GM23338 (cell line): Measurements from ENCODE around the gene NDOR1. TPM values are rescaled to one million over a fixed set of nuclear protein-coding genes. Genes with fewer than 3 reads are reported as not detected.

Experiments
- ATAC-seq: fragments of 200-7000 bp; cut with Tn5 transposase; 3 replicates; pipeline ENCODE4 v1.9.1; 2020
- DNase-seq: peaks from one replicate; pipeline ENCODE4 v3.0.0-alpha.2; 2015; ENCODE audit warnings: low spot score
- H2AFZ ChIP-seq: fragments of 200-600 bp; sonication (generic); 2 replicates; pipeline ENCODE4 v1.8.0; 2016; ENCODE audit warnings: antibody characterized with exemption, mild to moderate bottlenecking, moderate library complexity
- H3F3A ChIP-seq: fragments of 200-600 bp; sonication (generic); replicated peaks from 2 replicates; pipeline ENCODE4 v1.8.0; 2017; ENCODE audit warnings: antibody characterized with exemption, mixed run types, low read depth
- H3K27ac ChIP-seq: fragments of 200-600 bp; sonication (generic); 2 replicates; pipeline ENCODE4 v1.6.1; 2016; ENCODE audit warnings: low read depth
- H3K27me3 ChIP-seq: fragments of 200-600 bp; sonication (generic); 2 replicates; pipeline ENCODE4 v1.8.0; 2016; ENCODE audit warnings: mild to moderate bottlenecking, mixed run types, moderate library complexity; ENCODE audit not compliant: insufficient read depth
- H3K36me3 ChIP-seq: fragments of 200-600 bp; sonication (generic); 2 replicates; pipeline ENCODE4 v1.8.0; 2016; ENCODE audit warnings: mild to moderate bottlenecking; ENCODE audit not compliant: insufficient read depth
- H3K4me1 ChIP-seq: fragments of 200-600 bp; sonication (generic); 2 replicates; pipeline ENCODE4 v1.8.0; 2016; ENCODE audit warnings: mild to moderate bottlenecking, moderate library complexity; ENCODE audit not compliant: insufficient read depth
- H3K4me2 ChIP-seq: fragments of 200-600 bp; sonication (generic); 2 replicates; pipeline ENCODE4 v1.7.1; 2017; ENCODE audit warnings: mixed run types
- H3K4me3 ChIP-seq: fragments of 200-600 bp; sonication (generic); 2 replicates; pipeline ENCODE4 v1.6.1; 2016; ENCODE audit warnings: mixed run types
- H3K79me2 ChIP-seq: fragments of 200-600 bp; sonication (generic); replicated peaks from 2 replicates; pipeline ENCODE4 v1.8.0; 2017; ENCODE audit warnings: mild to moderate bottlenecking; ENCODE audit not compliant: insufficient read depth
- H3K9me2 ChIP-seq: fragments of 200-600 bp; sonication (generic); 2 replicates; pipeline ENCODE4 v1.8.0; 2017; ENCODE audit not compliant: insufficient read depth
- H4K20me1 ChIP-seq: fragments of 200-600 bp; sonication (generic); replicated peaks from 2 replicates; pipeline ENCODE4 v1.8.0; 2017; ENCODE audit warnings: mild to moderate bottlenecking; ENCODE audit not compliant: insufficient read depth
- H3K27ac Mint-ChIP-seq: 2 replicates; pipeline ENCODE4 v1.8.0; 2020; ENCODE audit warnings: inconsistent platforms, mild to moderate bottlenecking, moderate library complexity, mixed read lengths
- H3K27me3 Mint-ChIP-seq: 3 replicates; pipeline ENCODE4 v1.8.0; 2022; ENCODE audit warnings: low read depth, mild to moderate bottlenecking, moderate library complexity, mixed read lengths, inconsistent platforms; ENCODE audit not compliant: insufficient read depth, poor library complexity
- H3K36me3 Mint-ChIP-seq: 3 replicates; pipeline ENCODE4 v1.8.0; 2021; ENCODE audit warnings: low read depth, mild to moderate bottlenecking, inconsistent platforms, moderate library complexity, mixed read lengths
- H3K4me1 Mint-ChIP-seq: 3 replicates; pipeline ENCODE4 v1.8.0; 2020; ENCODE audit warnings: mild to moderate bottlenecking, inconsistent platforms, mixed read lengths
- H3K4me3 Mint-ChIP-seq: 3 replicates; pipeline ENCODE4 v1.8.0; 2021; ENCODE audit warnings: moderate library complexity, mild to moderate bottlenecking, inconsistent platforms, mixed read lengths
- H3K9me3 Mint-ChIP-seq: 3 replicates; pipeline ENCODE4 v1.8.0; 2020; ENCODE audit warnings: moderate library complexity, mild to moderate bottlenecking, inconsistent platforms, mixed read lengths
- CREB1 ChIP-seq: fragments of 250-450 bp; sonication (Bioruptor Pico); IDR thresholded peaks from 2 replicates; pipeline ENCODE4 v1.5.0; 2020; ENCODE audit warnings: low read depth, mild to moderate bottlenecking, moderate library complexity
- CTCF ChIP-seq, 2 experiments: fragments of 200-600 bp in 1 of 2; sonication (generic) in 1 of 2; conservative IDR thresholded peaks; 2 replicates each; pipeline versions ENCODE4 v1.5.1 to v1.6.1; 2016 to 2017; ENCODE audit warnings: antibody characterized with exemption in 2 of 2, low read depth in 2 of 2, mild to moderate bottlenecking in 2 of 2, moderate library complexity in 1 of 2
- ETS1 ChIP-seq: IDR thresholded peaks from 2 replicates; pipeline ENCODE4 v1.6.1; 2016; ENCODE audit warnings: antibody characterized with exemption
- EZH2 ChIP-seq: fragments of 200-600 bp; sonication (generic); IDR thresholded peaks from one replicate; pipeline ENCODE4 v1.8.0; 2017; ENCODE audit warnings: antibody characterized with exemption, mild to moderate bottlenecking, low read depth; ENCODE audit not compliant: unreplicated experiment
- EZH2phosphoT487 ChIP-seq: fragments of 200-600 bp; sonication (generic); IDR thresholded peaks from one replicate; pipeline ENCODE4 v1.8.1; 2018; ENCODE audit warnings: antibody characterized with exemption; ENCODE audit not compliant: unreplicated experiment
- JUNB ChIP-seq: IDR thresholded peaks from one replicate; pipeline ENCODE4 v1.6.1; 2016; ENCODE audit warnings: antibody characterized with exemption; ENCODE audit not compliant: unreplicated experiment
- NANOG ChIP-seq: IDR thresholded peaks from 2 replicates; pipeline ENCODE4 v1.6.1; 2016; ENCODE audit warnings: antibody characterized with exemption, borderline replicate concordance
- POLR2AphosphoS5 ChIP-seq: IDR thresholded peaks from 2 replicates; pipeline ENCODE4 v1.6.1; 2016; ENCODE audit warnings: antibody characterized with exemption, low read depth
- REST ChIP-seq: IDR thresholded peaks from one replicate; pipeline ENCODE4 v1.6.1; 2018; ENCODE audit warnings: antibody characterized with exemption; ENCODE audit not compliant: unreplicated experiment
- STAT1 ChIP-seq: IDR thresholded peaks from one replicate; pipeline ENCODE4 v1.6.1; 2016; ENCODE audit warnings: antibody characterized with exemption; ENCODE audit not compliant: unreplicated experiment
- ZNF114 ChIP-seq: fragments of 250-450 bp; sonication (Bioruptor Pico); IDR thresholded peaks from 2 replicates; pipeline ENCODE4 v1.5.0; 2020; ENCODE audit warnings: mild to moderate bottlenecking, moderate library complexity
- ZNF331 ChIP-seq: fragments of 250-450 bp; sonication (Bioruptor Pico); IDR thresholded peaks from 2 replicates; pipeline ENCODE4 v1.5.0; 2020; ENCODE audit warnings: low read depth, mild to moderate bottlenecking, moderate library complexity
- polyA plus RNA-seq: library from polyadenylated mRNA; unstranded; fragments of >200 nt; fragmentation: Nextera tagmentation; extraction: Ambion mirVana; gene quantifications from 2 replicates; pipeline ENCODE4 v1.2.1, GENCODE V29; 2016
- total RNA-seq: library from RNA; depleted of rRNA; stranded (reverse); fragments of >200 nt; shearing (Covaris generic); gene quantifications from 2 replicates; pipeline ENCODE4 v1.2.3, GENCODE V29; 2014
- TF ChIP-seq, protein P1 (sequence below): fragments of 250-450 bp; sonication (Bioruptor Pico); IDR thresholded peaks from 2 replicates; pipeline ENCODE4 v1.5.0; 2020; ENCODE audit warnings: mild to moderate bottlenecking, moderate library complexity

The NDOR1 gene
- total and polyA plus RNA-seq, 2 experiments from 2014 or later = 19.4 to 38.1 TPM

DNA sequence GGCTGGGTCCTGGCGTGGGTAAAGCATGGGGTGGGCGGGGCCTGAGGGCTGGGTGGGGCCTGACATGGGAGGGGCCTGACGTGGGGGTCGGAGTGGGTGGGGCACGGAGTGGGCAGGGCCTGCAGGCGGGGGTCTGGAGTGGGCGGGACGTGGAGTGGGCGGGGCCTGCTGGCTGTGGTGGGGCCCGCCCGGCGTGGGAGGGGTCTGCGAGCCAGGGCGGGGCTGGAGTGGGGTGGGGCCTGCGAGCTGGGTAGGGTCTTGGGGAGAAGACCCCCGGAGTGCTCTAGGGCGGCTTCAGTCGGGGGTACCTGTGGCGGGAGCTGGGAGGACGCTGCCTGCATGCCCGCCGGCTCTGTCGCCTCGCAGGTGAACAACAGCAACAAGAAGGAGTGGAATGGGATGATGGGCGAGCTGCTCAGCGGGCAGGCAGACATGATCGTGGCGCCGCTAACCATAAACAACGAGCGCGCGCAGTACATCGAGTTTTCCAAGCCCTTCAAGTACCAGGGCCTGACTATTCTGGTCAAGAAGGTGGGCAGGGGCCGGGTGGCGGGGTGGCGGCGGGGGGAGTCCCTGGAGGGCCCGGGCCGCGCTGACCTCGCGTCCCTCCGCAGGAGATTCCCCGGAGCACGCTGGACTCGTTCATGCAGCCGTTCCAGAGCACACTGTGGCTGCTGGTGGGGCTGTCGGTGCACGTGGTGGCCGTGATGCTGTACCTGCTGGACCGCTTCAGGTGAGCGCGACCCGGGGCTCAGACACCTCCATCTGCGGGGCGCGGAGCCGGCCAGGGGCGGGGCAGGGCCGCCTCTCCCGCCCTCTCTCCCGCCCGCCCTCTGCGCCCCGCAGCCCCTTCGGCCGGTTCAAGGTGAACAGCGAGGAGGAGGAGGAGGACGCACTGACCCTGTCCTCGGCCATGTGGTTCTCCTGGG, 43.7 kb upstream of the NDOR1 start:
- Histone ChIP-seq H3K4me2 (peak overlapping the region; percentile 82), H3K27me3 (peaks cover 83% of the 10 kb centered on the region), H3K36me3 (no peaks in the 10 kb centered on the region), H3K4me1 (peaks cover 2% of the 10 kb centered on the region; the same call in 1 of the 2 replicates), H2AFZ (peak overlapping the region; percentile 56; the same call in 1 of the 2 replicates), H3K79me2 (no peaks in the 10 kb centered on the region), H4K20me1 (no peaks in the 10 kb centered on the region), H3K4me3 (peak overlapping the region; percentile 62), H3K9me2 (no peaks in the 10 kb centered on the region), H3F3A (peaks cover 4% of the 10 kb centered on the region; the same call in 1 of the 2 replicates), H3K27ac (no peak overlapping the region)
- Mint-ChIP-seq H3K36me3 (no peaks in the 10 kb centered on the region), H3K27ac (no peak overlapping the region), H3K4me3 (peak overlapping the region; percentile 69), H3K9me3 (no peaks in the 10 kb centered on the region), H3K27me3 (peaks cover 88% of the 10 kb centered on the region), H3K4me1 (no peaks in the 10 kb centered on the region; the same call in 2 of the 3 replicates)
- TF ChIP-seq, protein P1, sequence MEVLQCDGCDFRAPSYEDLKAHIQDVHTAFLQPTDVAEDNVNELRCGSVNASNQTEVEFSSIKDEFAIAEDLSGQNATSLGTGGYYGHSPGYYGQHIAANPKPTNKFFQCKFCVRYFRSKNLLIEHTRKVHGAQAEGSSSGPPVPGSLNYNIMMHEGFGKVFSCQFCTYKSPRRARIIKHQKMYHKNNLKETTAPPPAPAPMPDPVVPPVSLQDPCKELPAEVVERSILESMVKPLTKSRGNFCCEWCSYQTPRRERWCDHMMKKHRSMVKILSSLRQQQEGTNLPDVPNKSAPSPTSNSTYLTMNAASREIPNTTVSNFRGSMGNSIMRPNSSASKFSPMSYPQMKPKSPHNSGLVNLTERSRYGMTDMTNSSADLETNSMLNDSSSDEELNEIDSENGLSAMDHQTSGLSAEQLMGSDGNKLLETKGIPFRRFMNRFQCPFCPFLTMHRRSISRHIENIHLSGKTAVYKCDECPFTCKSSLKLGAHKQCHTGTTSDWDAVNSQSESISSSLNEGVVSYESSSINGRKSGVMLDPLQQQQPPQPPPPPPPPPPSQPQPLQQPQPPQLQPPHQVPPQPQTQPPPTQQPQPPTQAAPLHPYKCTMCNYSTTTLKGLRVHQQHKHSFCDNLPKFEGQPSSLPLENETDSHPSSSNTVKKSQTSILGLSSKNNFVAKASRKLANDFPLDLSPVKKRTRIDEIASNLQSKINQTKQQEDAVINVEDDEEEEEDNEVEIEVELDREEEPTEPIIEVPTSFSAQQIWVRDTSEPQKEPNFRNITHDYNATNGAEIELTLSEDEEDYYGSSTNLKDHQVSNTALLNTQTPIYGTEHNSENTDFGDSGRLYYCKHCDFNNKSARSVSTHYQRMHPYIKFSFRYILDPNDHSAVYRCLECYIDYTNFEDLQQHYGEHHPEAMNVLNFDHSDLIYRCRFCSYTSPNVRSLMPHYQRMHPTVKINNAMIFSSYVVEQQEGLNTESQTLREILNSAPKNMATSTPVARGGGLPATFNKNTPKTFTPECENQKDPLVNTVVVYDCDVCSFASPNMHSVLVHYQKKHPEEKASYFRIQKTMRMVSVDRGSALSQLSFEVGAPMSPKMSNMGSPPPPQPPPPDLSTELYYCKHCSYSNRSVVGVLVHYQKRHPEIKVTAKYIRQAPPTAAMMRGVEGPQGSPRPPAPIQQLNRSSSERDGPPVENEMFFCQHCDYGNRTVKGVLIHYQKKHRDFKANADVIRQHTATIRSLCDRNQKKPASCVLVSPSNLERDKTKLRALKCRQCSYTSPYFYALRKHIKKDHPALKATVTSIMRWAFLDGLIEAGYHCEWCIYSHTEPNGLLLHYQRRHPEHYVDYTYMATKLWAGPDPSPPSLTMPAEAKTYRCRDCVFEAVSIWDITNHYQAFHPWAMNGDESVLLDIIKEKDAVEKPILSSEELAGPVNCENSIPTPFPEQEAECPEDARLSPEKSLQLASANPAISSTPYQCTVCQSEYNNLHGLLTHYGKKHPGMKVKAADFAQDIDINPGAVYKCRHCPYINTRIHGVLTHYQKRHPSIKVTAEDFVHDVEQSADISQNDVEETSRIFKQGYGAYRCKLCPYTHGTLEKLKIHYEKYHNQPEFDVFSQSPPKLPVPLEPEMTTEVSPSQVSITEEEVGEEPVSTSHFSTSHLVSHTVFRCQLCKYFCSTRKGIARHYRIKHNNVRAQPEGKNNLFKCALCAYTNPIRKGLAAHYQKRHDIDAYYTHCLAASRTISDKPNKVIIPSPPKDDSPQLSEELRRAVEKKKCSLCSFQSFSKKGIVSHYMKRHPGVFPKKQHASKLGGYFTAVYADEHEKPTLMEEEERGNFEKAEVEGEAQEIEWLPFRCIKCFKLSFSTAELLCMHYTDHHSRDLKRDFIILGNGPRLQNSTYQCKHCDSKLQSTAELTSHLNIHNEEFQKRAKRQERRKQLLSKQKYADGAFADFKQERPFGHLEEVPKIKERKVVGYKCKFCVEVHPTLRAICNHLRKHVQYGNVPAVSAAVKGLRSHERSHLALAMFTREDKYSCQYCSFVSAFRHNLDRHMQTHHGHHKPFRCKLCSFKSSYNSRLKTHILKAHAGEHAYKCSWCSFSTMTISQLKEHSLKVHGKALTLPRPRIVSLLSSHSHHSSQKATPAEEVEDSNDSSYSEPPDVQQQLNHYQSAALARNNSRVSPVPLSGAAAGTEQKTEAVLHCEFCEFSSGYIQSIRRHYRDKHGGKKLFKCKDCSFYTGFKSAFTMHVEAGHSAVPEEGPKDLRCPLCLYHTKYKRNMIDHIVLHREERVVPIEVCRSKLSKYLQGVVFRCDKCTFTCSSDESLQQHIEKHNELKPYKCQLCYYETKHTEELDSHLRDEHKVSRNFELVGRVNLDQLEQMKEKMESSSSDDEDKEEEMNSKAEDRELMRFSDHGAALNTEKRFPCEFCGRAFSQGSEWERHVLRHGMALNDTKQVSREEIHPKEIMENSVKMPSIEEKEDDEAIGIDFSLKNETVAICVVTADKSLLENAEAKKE (CRISPR knock-in tag) = no peak
- TF ChIP-seq NANOG (no peak), REST (no peak), POLR2AphosphoS5 (no peak), ZNF114 (CRISPR knock-in tag) (no peak), ETS1 (no peak), EZH2phosphoT487 (no peak), STAT1 (no peak), CREB1 (no peak), EZH2 (no peak), JUNB (no peak), ZNF331 (CRISPR knock-in tag) (no peak), CTCF (conservative IDR thresholded peaks at IDR 0.05; ENCODE audit: low read depth in 2 of 2) (no peak)
- DNase-seq = peak; percentile 73
- ATAC-seq = peak; percentile 32
